T-helper 17 cell (primary cell): ENCODE results near the gene PSMD12. TPM values are rescaled to one million over a fixed set of nuclear protein-coding genes. Genes with fewer than 3 reads are reported as not detected.
"Not testable (repeated sequence)": the region's sequence is repeated elsewhere in the genome, so short reads cannot be mapped to it uniquely, and the experiment has no call there.

ENCODE experiments used
- ATAC-seq: fragments of 150-1000 bp; cut with Tn5 transposase; 2 replicates; pipeline ENCODE4 v1.10.0; 2021; ENCODE audit warnings: mild to moderate bottlenecking, moderate library complexity
- DNase-seq, 3 donors: peaks; one replicate each; pipeline versions ENCODE4 v3.0.0 to v3.0.0-alpha.2; 2020 to 2021
- H3K9me3 ChIP-seq: one replicate; pipeline ENCODE4 v1.7.0; 2013; ENCODE audit warnings: low read length, mild to moderate bottlenecking; ENCODE audit not compliant: control insufficient read depth, poor library complexity, severe bottlenecking
- H3K27ac Mint-ChIP-seq: one replicate; pipeline ENCODE4 v1.8.0; 2022; ENCODE audit warnings: mild to moderate bottlenecking, moderate library complexity, mixed read lengths
- H3K27me3 Mint-ChIP-seq: one replicate; pipeline ENCODE4 v1.8.0; 2022; ENCODE audit warnings: mixed read lengths
- H3K36me3 Mint-ChIP-seq: one replicate; pipeline ENCODE4 v1.8.0; 2022; ENCODE audit warnings: low read depth, mixed read lengths
- H3K4me1 Mint-ChIP-seq: one replicate; pipeline ENCODE4 v1.8.0; 2022; ENCODE audit warnings: mild to moderate bottlenecking, mixed read lengths
- H3K4me3 Mint-ChIP-seq: one replicate; pipeline ENCODE4 v1.8.0; 2022; ENCODE audit warnings: mild to moderate bottlenecking, moderate library complexity, mixed read lengths
- total RNA-seq, 4 donors: library from RNA in 2 of 4; stranded (reverse) in 2 of 4; gene quantifications; one replicate each; pipeline ENCODE4 v1.2.3 and lab custom pipeline; 2022 to 2026

PSMD12 gene
- 10 to 100 TPM; 43.4 to 53.8 TPM for total RNA-seq
- total RNA-seq (lab: John Stamatoyannopoulos, UW): 49.7 to 55.0 reads per million in 2 donors

DNA sequence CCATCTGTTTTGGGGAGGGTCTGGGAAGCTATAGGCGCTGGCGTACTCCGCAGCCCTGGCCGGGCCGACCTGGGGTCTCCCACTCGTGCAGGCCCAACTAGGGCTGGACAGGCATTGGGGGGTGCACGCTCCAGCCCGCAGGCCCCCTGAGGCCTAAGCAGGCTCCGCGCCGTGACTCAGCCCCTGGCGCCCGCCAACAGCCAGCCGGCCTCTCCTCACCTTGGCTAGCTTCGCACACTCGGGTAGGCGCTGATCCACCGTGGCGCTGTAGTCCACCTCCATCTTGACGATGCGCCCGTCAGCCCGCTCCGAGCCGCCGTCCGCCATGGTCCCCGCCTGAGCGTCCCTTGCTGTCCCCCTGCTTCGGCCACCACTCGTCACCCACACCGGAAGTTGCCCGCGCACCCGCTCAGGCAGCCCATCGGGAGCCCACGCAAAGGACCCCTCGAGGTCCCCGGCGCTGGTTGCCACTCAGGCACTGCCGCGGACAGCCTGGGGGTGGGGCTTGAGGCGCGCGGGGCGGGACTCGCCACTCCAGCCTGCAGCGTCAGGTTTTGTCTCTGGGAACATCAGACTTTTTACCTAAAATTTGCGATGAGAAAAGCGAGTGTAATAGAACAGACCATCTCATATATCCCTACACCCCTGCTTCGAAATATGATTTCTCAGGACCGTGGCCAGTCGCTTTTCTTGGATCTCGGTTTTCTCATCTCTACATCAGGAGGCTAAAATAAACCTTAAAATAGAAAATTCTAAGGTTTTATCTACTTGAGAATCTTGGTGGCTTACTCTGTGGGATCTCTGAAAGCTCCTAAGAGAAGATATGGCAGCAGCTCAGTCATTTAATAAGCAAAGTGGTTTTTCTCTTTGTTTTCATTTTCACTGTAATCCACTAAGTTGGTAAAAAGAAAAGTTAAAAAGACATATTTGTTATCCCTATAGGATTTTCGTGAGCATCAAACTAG lies at the start of gene PSMD12:
PSMD12 (minus strand) TSS at position 385 of the 965 bp plus-strand sequence; CDS start at position 327, 58 bp downstream.
- Mint-ChIP-seq H3K36me3 (peaks cover 4% of the 10 kb centered on the region), H3K27me3 (no peaks in the 10 kb centered on the region), H3K4me1 (peaks cover 35% of the 10 kb centered on the region), H3K4me3 (peak within 1 kb of the TSS; percentile 100), H3K27ac (peak within 1 kb of the TSS; percentile 98)
- no peaks in the 10 kb centered on the region for H3K9me3 ChIP-seq
- peak; percentile 95 for ATAC-seq
- peak; percentile 89 to 93 (median 90) for DNase-seq

DNA sequence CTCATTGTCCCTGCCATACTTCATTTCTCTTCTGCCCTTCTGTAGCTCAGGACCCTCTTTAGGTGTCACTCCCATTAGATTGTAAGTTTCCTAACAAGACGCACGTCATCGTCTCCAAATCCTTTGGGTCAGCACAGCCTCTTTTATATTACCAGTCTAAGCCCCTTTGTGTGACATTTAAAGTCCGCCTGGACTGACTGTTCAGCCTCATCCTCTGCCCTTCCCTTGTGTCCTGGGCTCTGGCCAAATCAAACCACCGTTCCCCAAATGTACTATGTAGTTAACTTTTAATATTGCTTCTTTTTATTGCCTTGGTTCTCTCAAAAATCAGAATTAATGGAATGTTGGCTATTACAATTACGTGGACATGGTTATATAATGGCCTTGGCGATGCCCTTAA lies 48.9 kb upstream of the PSMD12 start:
- DNase-seq: no peak
- no peaks in the 10 kb centered on the region for H3K9me3 ChIP-seq
- Mint-ChIP-seq H3K36me3 (no peaks in the 10 kb centered on the region), H3K4me1 (peaks cover 37% of the 10 kb centered on the region), H3K27me3 (no peaks in the 10 kb centered on the region), H3K4me3 (no peak overlapping the region), H3K27ac (peak overlapping the region; percentile 37)
- ATAC-seq: no peak

GRCh38 chr17:67414559-67414958 lies 48.2 kb upstream of the PSMD12 start:
- Mint-ChIP-seq H3K4me1 (peaks cover 34% of the 10 kb centered on the region), H3K36me3 (no peaks in the 10 kb centered on the region), H3K27me3 (no peaks in the 10 kb centered on the region), H3K4me3 (no peak overlapping the region), H3K27ac (no peak overlapping the region)
- DNase-seq: no peak
- no peaks in the 10 kb centered on the region for H3K9me3 ChIP-seq
- no peak for ATAC-seq

DNA sequence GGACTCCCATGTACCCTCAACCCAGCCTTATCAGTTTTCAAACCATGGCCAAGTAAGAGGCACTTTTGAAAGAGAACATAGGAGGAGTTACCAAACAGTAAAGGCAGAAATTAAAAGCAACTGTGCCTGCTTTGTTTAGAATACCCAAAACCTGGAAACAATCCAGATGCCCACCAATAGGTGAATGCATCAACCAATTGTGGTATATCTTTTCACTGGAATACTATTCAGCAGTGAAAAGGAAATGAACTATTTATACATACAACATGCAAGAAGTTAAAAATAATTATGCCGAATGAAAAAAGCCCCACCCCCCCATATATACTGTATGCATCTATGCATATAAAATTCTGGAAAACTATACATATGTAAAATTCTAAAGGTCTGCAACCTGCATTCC lies 47.8 kb upstream of the PSMD12 start:
- no peaks in the 10 kb centered on the region for H3K9me3 ChIP-seq
- Mint-ChIP-seq H3K4me1 (peaks cover 31% of the 10 kb centered on the region), H3K27ac (peak overlapping the region; percentile 84), H3K4me3 (no peak overlapping the region), H3K36me3 (no peaks in the 10 kb centered on the region), H3K27me3 (no peaks in the 10 kb centered on the region)
- DNase-seq (no peak), ATAC-seq (no peak)

- no peak overlapping the region for H3K4me3 Mint-ChIP-seq
Measured at GRCh38 chr17:67413388-67413787, 47.0 kb upstream of the PSMD12 start.

GRCh38 chr17:67412941-67413340 lies 46.6 kb upstream of the PSMD12 start:
- Mint-ChIP-seq H3K36me3 (no peaks in the 10 kb centered on the region), H3K4me1 (peaks cover 27% of the 10 kb centered on the region), H3K27ac (peak overlapping the region; percentile 84), H3K4me3 (no peak overlapping the region), H3K27me3 (no peaks in the 10 kb centered on the region)
- ATAC-seq (no peak), DNase-seq (no peak)
- H3K9me3 ChIP-seq: no peaks in the 10 kb centered on the region

More at GRCh38 chr17:67413388-67413787, 47.0 kb upstream of the PSMD12 start:
- peaks cover 31% of the 10 kb centered on the region for H3K4me1 Mint-ChIP-seq
- no peaks in the 10 kb centered on the region for H3K9me3 ChIP-seq
- DNase-seq (no peak), ATAC-seq (no peak)
- H3K27ac Mint-ChIP-seq: peak overlapping the region; percentile 84
- no peaks in the 10 kb centered on the region for H3K36me3 Mint-ChIP-seq
- no peaks in the 10 kb centered on the region for H3K27me3 Mint-ChIP-seq

DNA sequence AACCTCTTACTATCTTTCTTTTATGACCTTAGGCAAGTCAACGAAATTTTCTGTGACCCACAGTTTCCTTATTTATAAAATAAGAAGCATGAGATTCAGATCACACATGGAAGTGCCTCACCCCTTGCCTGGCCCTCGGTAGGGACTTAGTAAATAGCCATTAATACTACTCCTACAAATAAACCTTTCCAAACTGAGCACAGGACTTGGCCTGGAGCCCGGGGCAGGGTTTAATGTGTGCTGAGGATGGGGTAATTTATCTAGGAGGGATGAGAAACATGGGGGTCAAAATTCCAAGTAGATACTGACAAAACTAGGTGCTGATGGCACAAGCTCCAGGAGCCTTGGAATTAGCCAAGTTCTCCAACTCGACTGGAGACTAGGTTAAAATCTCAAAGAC lies 45.7 kb upstream of the PSMD12 start:
- no peak for ATAC-seq
- Mint-ChIP-seq H3K36me3 (no peaks in the 10 kb centered on the region), H3K27me3 (no peaks in the 10 kb centered on the region), H3K4me3 (no peak overlapping the region), H3K27ac (peak overlapping the region; percentile 76), H3K4me1 (peaks cover 29% of the 10 kb centered on the region)
- no peak for DNase-seq
- H3K9me3 ChIP-seq: no peaks in the 10 kb centered on the region

DNA sequence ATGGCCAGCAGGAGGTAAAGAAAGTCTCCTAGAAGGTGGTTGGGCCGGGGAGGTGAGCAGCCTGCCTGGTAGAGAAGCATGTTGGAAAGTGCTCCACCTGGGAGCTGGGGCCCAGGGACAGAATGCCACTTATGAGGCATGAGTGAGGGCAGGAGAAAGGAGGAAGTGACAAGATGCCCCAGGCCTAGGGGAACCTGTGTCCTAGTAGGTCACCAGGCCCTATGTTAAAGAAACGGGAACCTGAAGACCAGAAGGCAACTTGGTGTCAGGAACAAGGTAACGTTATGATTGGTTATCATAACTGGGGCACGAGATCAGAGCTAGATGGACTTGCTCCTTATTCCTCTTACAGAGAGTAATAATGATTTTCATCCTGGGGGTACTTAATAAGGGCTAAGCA lies 45.0 kb upstream of the PSMD12 start:
- ATAC-seq: no peak
- Mint-ChIP-seq H3K4me3 (no peak overlapping the region), H3K4me1 (peaks cover 31% of the 10 kb centered on the region), H3K27me3 (no peaks in the 10 kb centered on the region), H3K27ac (peak overlapping the region; percentile 76), H3K36me3 (no peaks in the 10 kb centered on the region)
- no peaks in the 10 kb centered on the region for H3K9me3 ChIP-seq
- no peak for DNase-seq

GRCh38 chr17:67408455-67408830 lies 42.1 kb upstream of the PSMD12 start:
- DNase-seq, H3K4me3 Mint-ChIP-seq, H3K27me3 Mint-ChIP-seq, ATAC-seq, H3K9me3 ChIP-seq, H3K36me3 Mint-ChIP-seq: not testable (repeated sequence)
- Mint-ChIP-seq H3K4me1 (peaks cover 30% of the 10 kb centered on the region), H3K27ac (peak overlapping the region; percentile 67)

- Mint-ChIP-seq H3K36me3 (peaks cover 2% of the 10 kb centered on the region), H3K27me3 (no peaks in the 10 kb centered on the region), H3K4me1 (peaks cover 38% of the 10 kb centered on the region), H3K27ac (no peak overlapping the region), H3K4me3 (no peak overlapping the region)
- no peaks in the 10 kb centered on the region for H3K9me3 ChIP-seq
- DNase-seq (no peak), ATAC-seq (no peak)
Measured at GRCh38 chr17:67403483-67403882, 37.1 kb upstream of the PSMD12 start.

- peaks cover 2% of the 10 kb centered on the region for H3K36me3 Mint-ChIP-seq
- no peak for ATAC-seq
- no peak overlapping the region for H3K4me3 Mint-ChIP-seq
- DNase-seq: no peak
- peaks cover 37% of the 10 kb centered on the region for H3K4me1 Mint-ChIP-seq
- H3K27me3 Mint-ChIP-seq: no peaks in the 10 kb centered on the region
- H3K27ac Mint-ChIP-seq: no peak overlapping the region
- H3K9me3 ChIP-seq: no peaks in the 10 kb centered on the region
Measured at GRCh38 chr17:67403065-67403464, 36.7 kb upstream of the PSMD12 start.

DNA sequence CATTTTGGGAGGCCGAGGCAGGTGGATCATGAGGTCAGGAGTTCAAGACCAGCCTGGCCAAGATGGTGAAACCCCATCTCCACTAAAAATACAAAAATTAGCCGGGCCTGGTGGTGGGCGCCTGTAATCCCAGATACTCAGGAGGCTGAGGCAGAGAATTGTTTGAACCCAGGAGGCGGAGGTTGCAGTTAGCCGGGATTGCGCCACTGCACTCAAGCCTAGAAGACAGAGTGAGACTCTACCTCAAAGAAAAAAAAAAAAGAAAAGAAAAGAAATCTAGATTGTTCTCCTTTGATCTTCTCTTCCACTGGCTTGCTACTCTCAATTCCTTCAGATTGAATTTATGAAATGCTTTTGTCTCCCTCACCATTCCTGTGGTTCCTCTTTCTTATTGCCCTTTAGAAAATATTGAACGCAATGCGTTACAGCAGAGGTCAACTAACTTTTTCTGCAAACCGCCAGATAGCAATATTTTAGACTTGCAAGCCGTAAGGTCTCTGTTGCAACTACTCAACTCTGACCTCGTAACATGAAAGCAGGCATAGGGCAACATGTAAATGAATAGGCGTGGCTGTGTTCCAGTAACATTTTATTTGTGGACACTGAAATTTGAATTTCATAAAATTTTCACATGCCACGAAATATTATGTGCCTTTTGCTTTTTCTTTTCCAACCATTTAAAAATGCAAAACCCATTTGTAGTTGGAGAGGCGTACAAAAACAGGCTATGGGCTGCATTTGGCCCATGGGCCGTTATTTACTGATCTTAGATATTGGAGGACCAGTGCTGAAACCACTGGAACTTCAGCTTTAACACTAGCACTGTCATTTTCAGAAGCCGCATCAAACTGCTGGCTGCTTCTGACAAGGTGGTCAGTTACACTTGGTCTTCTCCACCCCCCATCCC lies 35.5 kb upstream of the PSMD12 start:
- DNase-seq: no peak
- Mint-ChIP-seq H3K4me3 (no peak overlapping the region), H3K4me1 (peaks cover 33% of the 10 kb centered on the region), H3K27ac (peak overlapping the region; percentile 67), H3K27me3 (no peaks in the 10 kb centered on the region), H3K36me3 (peaks cover 2% of the 10 kb centered on the region)
- H3K9me3 ChIP-seq: no peaks in the 10 kb centered on the region
- no peak for ATAC-seq

DNA sequence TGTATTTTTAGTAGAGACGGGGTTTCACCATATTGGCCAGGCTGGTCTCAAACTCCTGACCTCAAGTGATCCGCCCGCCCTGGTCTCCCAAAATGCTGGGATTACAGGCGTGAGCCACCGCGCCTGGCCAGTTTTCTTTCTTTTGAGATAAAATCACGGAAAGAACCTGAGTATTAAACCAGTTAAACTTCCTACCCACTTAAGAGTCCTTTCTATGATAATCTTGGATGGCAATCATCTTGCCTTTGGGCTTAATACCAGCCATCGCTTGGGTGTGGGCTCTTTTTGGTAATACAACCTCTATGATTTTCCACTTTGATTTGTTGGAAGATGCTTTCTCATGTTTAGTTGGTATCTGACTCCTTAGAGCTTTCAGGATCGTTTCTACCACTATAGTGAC lies 34.7 kb upstream of the PSMD12 start:
- no peaks in the 10 kb centered on the region for H3K9me3 ChIP-seq
- peaks cover 31% of the 10 kb centered on the region for H3K4me1 Mint-ChIP-seq
- H3K27ac Mint-ChIP-seq: peak overlapping the region; percentile 67
- peak overlapping the region; percentile 49 for H3K4me3 Mint-ChIP-seq
- H3K27me3 Mint-ChIP-seq: no peaks in the 10 kb centered on the region
- DNase-seq (no peak), ATAC-seq (no peak)
- peaks cover 2% of the 10 kb centered on the region for H3K36me3 Mint-ChIP-seq
